HFFc6 (cell line): ENCODE results near the gene NOS3. TPM values are rescaled to one million over a fixed set of nuclear protein-coding genes. Genes with fewer than 3 reads are reported as not detected.

Source experiments
- DNase-seq: peaks from one replicate; pipeline ENCODE4 v3.0.0-alpha.2; 2018
- H3K27ac Mint-ChIP-seq: 2 replicates; pipeline ENCODE4 v1.8.0; 2020; ENCODE audit warnings: mild to moderate bottlenecking, mixed read lengths
- H3K27me3 Mint-ChIP-seq: 2 replicates; pipeline ENCODE4 v1.8.0; 2021; ENCODE audit warnings: mild to moderate bottlenecking, moderate library complexity, mixed read lengths; ENCODE audit not compliant: insufficient read depth
- H3K36me3 Mint-ChIP-seq: 2 replicates; pipeline ENCODE4 v1.8.0; 2021; ENCODE audit warnings: low read depth, mixed read lengths
- H3K4me1 Mint-ChIP-seq: 2 replicates; pipeline ENCODE4 v1.8.0; 2020; ENCODE audit warnings: low read depth, mixed read lengths
- H3K4me3 Mint-ChIP-seq: 2 replicates; pipeline ENCODE4 v1.8.0; 2020; ENCODE audit warnings: mild to moderate bottlenecking, moderate library complexity, mixed read lengths
- H3K9me3 Mint-ChIP-seq: 2 replicates; pipeline ENCODE4 v1.8.0; 2020; ENCODE audit warnings: mild to moderate bottlenecking, mixed read lengths
- CTCF ChIP-seq: fragments of 200-600 bp; sonication (generic); IDR thresholded peaks from 2 replicates; pipeline ENCODE4 v1.5.0; 2021; ENCODE audit warnings: antibody characterized with exemption, mild to moderate bottlenecking
- long read RNA-seq: library from polyadenylated mRNA; unstranded; transcript quantifications from one replicate; pipeline ENCODE4 v2.0.0, GENCODE V29; 2019
- total RNA-seq, 6 experiments: library from RNA; stranded (reverse); fragmentation: NEBNext Ultra II Directional; extraction: Animal tissue kit (Norgen Biotek cat#: 25700); gene quantifications; 2 replicates in 1 of 6; 3 replicates in 5 of 6; pipeline ENCODE4 v1.2.3, GENCODE V29; 2021

The NOS3 gene
- total RNA-seq: 1 to 10 TPM in 4 of 6 experiments, under 1 TPM in 2; 0.55 to 3.0 (median 2.0) TPM
- long read RNA-seq: 0 reads

DNA sequence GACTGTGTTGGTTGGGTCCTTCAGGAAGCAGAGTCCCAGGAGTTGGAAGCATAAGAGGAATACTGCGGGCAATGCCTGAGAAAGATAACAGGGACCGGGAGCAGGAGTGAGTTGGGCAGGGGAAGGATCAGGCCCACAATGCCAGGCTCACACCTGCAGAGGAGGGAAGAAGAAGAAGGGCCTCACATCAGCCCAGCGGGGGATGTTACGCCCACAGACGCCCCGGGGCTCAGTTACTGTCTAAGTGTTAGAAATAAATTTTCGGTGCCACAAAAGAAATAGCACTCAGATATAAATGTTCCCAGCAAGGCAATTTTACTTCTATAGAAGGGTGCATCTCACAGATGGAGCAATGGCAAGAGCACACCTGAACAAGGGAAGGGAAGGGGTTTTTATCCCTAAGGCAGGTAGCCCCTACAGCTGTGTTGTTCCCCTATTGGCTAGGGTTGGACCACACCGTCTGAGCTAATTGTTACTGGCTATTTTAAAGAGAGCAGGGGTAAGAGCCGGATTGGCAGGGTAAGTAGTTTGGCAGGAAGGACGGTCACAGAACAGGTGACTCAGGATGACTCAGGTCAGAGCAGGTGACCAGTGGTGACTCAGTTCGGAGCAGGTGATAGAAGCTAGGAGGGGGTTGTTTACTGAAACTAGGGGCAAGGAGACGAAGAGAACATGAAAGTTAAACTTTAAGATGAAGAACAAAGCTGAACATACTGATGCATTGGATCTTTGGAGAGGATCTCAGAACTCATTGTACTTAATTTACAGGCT lies at the start of gene NOS3:
Gene NOS3, plus strand, starts transcription at position 602 of the 771 bp plus-strand sequence. CDS start 2,787 bp downstream, outside the sequence.
- Mint-ChIP-seq H3K27ac (no peak within 1 kb of the TSS), H3K36me3 (peaks cover 18% of the 10 kb centered on the region), H3K4me3 (no peak within 1 kb of the TSS), H3K9me3 (peaks cover 23% of the 10 kb centered on the region), H3K27me3 (peaks cover 22% of the 10 kb centered on the region), H3K4me1 (peaks cover 7% of the 10 kb centered on the region; the same call in 1 of the 2 replicates)
- no peak for TF ChIP-seq CTCF
- no peak for DNase-seq

- TF ChIP-seq CTCF: no peak
- Mint-ChIP-seq H3K4me1 (peaks cover 14% of the 10 kb centered on the region), H3K27me3 (peaks cover 14% of the 10 kb centered on the region), H3K4me3 (no peak overlapping the region), H3K27ac (no peak overlapping the region), H3K9me3 (no peaks in the 10 kb centered on the region), H3K36me3 (no peaks in the 10 kb centered on the region)
- DNase-seq: no peak
Measured at GRCh38 chr7:150941351-150942000, 49.3 kb upstream of the NOS3 start.

DNA sequence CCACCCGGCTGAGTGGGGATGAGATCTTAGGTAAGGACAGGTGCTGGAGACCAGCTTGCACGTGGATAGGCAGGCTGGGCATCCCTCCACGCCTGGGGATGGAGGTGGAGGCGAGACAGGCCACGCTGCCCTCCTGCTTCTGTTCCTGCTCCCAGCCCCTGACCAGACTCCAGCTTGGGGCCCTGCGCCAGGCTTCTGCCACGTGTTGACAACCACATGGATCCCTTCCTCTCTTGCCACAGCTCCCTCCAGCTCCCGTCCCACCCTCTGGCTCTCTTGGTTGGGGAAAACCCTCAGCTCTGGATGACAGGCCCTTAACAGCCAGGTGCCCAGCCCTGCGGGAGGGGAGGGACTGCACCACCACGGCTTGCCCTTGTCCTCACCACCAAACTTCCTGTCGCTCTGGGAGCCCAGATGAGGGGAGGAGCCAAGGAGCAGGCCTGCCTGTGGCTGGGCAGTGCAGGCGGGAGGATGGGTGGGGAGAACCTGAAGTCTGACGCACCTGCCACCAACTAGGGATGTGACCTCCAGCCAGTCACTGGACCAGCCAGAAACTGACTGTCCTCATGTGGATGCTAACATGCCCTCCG lies 48.7 kb upstream of the NOS3 start:
- Mint-ChIP-seq H3K9me3 (no peaks in the 10 kb centered on the region), H3K4me3 (no peak overlapping the region), H3K27me3 (peaks cover 13% of the 10 kb centered on the region), H3K4me1 (peaks cover 14% of the 10 kb centered on the region), H3K36me3 (no peaks in the 10 kb centered on the region), H3K27ac (no peak overlapping the region)
- TF ChIP-seq CTCF: no peak
- DNase-seq: no peak

GRCh38 chr7:150942591-150943452 lies 48.0 kb upstream of the NOS3 start:
- TF ChIP-seq CTCF: no peak
- H3K27me3 Mint-ChIP-seq: peaks cover 13% of the 10 kb centered on the region
- no peak overlapping the region for H3K4me3 Mint-ChIP-seq
- no peak for DNase-seq
- H3K27ac Mint-ChIP-seq: no peak overlapping the region
- H3K36me3 Mint-ChIP-seq: no peaks in the 10 kb centered on the region
- H3K4me1 Mint-ChIP-seq: peaks cover 10% of the 10 kb centered on the region
- H3K9me3 Mint-ChIP-seq: no peaks in the 10 kb centered on the region

DNA sequence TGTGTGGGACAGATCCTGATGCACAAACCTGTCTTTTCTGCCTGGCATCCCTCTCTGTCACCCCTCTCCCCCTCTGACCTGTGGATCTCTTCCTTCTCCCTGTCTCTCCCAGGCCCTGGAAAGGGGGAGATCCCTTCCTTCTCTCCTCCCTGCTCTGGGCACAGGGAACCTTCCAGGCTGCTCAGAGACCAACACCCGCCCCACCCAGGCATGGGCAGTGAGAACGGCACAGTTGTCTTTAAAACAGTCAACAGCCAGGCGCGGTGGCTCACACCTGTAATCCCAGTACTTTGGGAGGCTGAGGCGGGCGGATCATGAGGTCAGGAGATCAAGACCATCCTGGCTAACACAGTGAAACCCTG lies 47.4 kb upstream of the NOS3 start:
- TF ChIP-seq CTCF: no peak
- Mint-ChIP-seq H3K4me3 (no peak overlapping the region), H3K27me3 (peaks cover 15% of the 10 kb centered on the region), H3K36me3 (no peaks in the 10 kb centered on the region), H3K27ac (no peak overlapping the region), H3K4me1 (peaks cover 4% of the 10 kb centered on the region), H3K9me3 (no peaks in the 10 kb centered on the region)
- DNase-seq: no peak
